OCI-M2 (cell line): ENCODE measurements around the gene ORAI1.
"Not testable (repeated sequence)": the region's sequence is repeated elsewhere in the genome, so short reads cannot be mapped to it uniquely, and the experiment has no call there.

Experiments used
- DNase-seq: peaks from one replicate; lab custom pipeline; 2025; ENCODE audit not compliant: unreplicated experiment; lab: John Stamatoyannopoulos, UW

The ORAI1 gene

GRCh38 chr12:121626087-121626852 lies at the start of gene ORAI1:
Gene ORAI1, plus strand, starts transcription at chr12:121626530.
- DNase-seq: peak; percentile 33

- no peak for DNase-seq
Measured at GRCh38 chr12:121576851-121577391, 49.4 kb upstream of the ORAI1 start.

- DNase-seq: no peak
Measured at GRCh38 chr12:121577443-121578180, 48.7 kb upstream of the ORAI1 start.

DNA sequence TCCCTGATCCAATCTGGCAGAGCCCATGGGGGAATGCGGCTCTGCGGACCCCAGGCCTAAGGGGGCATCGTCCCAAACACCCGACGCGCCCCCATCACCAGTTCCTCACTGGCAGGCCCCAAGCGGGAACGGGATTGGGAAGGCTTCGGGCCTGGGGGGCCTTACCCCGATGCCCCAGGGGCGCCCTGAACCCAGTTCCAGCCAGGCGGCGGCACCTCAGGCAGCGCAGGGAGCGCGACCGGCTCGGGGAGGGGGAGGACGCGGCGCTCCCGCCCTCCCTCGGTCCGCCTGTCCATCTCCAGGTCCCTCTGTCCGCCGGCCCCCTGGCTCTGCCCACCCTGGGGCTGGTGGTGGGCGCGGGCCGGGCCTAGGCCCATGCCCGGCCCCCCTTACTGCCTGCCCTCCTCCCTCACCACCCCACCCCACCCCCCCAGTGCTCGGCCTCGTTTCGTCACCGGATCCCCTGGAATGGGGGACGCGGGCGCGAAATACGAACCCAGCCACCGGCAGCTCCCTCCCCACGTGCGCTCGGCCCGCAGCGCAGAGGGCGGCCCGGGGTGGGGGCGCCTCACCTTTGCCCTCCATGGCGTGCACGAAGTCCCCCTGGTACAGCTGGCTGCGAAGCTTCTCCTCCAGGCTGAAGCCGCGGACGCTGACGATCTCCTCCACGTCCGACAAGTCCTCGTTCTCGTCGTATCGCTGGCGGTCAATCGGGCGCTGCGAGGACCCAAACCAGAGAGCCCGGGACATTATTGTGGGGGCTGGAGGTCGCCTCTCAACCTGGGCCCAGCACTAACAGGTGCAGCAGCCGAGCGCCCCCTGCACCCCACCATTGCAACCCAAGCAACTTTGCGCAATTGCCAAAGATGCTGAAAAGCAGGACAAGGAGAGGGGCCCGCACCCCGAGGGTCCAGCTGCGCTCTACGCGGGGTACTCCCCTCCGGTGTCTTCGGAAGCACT lies 47.8 kb upstream of the ORAI1 start:
- DNase-seq: no peak

- no peak for DNase-seq
Measured at GRCh38 chr12:121579190-121579791, 47.0 kb upstream of the ORAI1 start.

DNA sequence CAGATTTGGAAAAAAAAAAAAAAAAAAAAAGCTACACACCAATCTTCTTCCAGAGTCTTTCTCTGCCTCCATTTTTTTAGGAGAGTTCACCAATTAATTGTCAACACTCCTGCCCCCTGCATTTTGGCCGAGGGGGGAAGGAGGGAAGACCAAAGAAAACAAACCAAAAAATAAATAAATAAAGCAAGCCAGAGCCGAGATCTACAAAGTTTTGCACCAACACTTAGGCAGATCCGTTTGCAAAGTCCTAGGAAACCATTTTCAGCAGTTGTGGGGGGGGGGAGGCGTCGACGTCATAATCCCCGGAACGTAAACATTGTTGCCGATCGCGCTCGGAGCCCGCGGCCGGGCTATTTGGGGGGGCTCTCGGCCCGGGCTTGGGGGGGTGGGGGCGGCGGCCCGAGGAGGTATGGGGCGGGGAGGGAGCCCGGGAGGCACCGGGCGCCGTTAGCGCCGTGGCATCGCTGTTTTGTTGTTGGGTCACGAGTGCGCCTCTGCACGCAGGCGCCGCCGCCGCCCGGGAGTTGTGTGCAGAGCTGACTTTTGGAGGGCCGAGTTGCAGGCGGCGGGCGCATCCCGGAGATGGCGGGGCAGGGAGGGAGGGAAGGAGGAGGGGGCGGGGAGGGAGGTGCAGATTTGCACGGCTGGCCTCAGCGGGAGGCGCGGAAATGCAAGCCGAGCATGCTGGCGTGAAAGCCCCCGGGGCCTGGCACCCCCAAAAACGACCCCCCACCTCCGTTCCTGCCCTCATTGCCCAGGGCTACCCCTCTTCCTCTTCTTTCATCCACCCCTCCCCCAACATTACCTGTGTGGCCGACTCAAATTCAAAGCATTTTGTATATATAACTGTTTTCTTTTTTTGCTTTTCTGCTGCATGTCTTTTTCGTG lies 46.1 kb upstream of the ORAI1 start:
- DNase-seq: no peak

GRCh38 chr12:121580959-121581685 lies 45.2 kb upstream of the ORAI1 start, which contains the start of gene KDM2B:
Gene KDM2B, minus strand, starts transcription at chr12:121581023. Its CDS starts 112 bp downstream, at chr12:121580911.
- DNase-seq: no peak

- no peak for DNase-seq
Measured at GRCh38 chr12:121581686-121582429, 44.5 kb upstream of the ORAI1 start.

GRCh38 chr12:121582583-121583333 lies 43.6 kb upstream of the ORAI1 start:
- DNase-seq: no peak

DNA sequence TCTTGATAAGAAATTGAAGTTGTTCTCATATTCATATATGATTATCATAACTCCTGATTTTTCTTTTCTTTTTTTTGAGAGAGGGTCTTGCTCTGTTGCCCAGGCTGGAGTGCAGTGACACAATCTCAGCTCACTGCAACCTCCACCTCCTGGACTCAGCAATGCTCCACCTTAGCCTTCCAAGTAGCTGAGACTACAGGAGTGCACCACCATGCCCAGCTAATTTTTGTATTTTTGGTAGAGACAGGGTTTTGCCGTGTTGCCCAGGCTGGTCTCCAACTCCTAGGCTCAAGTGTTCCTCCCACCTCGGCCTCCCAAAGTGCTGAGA lies 43.0 kb upstream of the ORAI1 start:
- not testable (repeated sequence) for DNase-seq

- not testable (repeated sequence) for DNase-seq
Measured at GRCh38 chr12:121584885-121585284, 41.4 kb upstream of the ORAI1 start.

DNA sequence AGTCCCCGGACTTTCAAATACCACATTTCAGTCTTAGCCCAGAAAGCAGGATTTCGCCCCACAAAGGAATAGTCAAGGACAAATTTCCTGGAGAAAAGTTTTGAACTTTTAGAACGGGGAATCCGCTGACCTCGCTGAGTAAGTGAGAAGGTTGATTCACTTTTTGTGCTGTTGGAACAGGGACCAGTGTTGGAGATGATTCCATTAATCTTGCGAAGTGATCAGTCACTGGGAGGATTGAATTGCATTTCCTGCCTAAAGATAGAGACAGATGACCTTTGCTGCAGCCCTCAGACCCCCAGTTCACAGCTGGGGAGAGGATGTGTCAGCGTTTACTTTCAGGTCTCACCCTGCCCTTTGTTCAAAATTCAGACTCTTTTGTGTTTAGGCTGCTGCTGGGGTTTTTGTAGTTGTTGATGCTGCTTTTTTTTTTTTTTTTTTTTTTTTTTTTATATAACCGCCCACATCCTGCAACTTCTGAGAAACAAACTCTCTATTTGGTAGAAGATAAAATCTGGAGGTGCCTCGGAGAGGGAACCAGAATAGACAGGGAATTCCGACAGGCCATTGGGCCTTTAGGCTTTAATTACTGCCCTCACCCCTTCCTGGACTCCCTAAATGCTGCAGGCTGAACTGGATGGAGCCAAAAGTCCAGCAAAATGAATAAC lies 35.7 kb upstream of the ORAI1 start:
- DNase-seq: no peak

- DNase-seq: no peak
Measured at GRCh38 chr12:121592320-121592719, 34.0 kb upstream of the ORAI1 start.

GRCh38 chr12:121595520-121595919 lies 30.8 kb upstream of the ORAI1 start:
- no peak for DNase-seq

DNA sequence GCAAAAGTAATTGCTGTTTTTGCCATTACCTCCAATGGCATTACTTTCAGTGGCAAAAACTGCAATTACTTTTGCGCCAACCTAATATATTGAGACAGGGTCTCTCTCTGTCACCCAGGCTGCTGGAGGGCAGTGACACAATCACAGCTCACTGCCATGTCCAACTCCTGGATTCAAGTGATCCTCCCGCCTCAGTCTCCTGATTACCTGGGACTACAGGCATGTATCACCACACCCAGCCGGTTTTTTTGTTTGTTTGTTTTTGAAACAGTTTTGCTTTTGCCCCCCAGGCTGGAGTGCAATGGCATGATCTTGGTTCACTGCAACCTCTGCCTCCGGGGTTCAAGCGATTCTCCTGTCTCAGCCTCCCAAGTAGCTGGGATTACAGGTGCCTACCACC lies 29.8 kb upstream of the ORAI1 start:
- no peak for DNase-seq

DNA sequence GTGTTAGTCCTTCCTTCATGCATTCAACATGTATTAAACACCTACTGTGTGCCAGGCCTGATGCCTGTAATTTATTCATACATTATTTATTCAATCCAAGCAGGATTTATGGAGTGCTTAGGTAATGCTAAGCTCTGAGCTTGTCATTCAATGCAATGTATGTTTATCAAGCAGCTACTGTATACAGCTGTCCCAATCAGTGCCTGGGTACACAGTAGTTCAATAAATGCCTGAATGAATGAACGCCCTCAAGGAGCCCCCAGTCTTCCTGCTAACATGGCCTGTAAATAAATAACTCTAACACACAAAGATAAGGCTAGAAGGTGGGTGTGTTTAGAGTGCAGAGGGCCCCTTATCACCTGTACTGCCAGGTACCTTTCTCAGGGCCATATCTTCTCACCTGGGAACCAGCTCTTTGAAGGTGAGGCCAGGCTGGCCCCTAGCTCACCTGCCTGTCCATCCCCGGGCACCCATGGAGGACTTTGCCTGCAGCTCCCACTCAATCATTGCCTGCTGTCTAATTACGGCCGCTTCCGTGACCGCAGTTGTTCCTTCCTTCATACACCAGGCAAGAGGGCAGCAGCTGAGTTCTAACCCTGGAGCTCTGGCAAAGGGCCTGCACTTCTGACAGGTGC lies 25.5 kb upstream of the ORAI1 start:
- no peak for DNase-seq

- no peak for DNase-seq
Measured at GRCh38 chr12:121602766-121603165, 23.6 kb upstream of the ORAI1 start.
